ENCODE measurements around the gene PDCD1LG2.

GRCh38 chr9:5620494-5620893 is 110.2 kb downstream of the PDCD1LG2 start:
- no peak for TF ChIP-seq CTCF (IDR thresholded peaks at IDR 0.05; ENCODE audit: poor library complexity)
- TF ChIP-seq EZH2 (IDR thresholded peaks at IDR 0.05; ENCODE audit: borderline replicate concordance), result no peak
- no peak for TF ChIP-seq EZH2phosphoT487 (IDR thresholded peaks at IDR 0.05; ENCODE audit: low read depth, severe bottlenecking, unreplicated experiment)

All from hepatocyte (in vitro differentiated cells).